Measurements from ENCODE around the gene NRF1.
"Not testable (repeated sequence)": the region's sequence is repeated elsewhere in the genome, so short reads cannot be mapped to it uniquely, and the experiment has no call there.

The NRF1 gene

DNA sequence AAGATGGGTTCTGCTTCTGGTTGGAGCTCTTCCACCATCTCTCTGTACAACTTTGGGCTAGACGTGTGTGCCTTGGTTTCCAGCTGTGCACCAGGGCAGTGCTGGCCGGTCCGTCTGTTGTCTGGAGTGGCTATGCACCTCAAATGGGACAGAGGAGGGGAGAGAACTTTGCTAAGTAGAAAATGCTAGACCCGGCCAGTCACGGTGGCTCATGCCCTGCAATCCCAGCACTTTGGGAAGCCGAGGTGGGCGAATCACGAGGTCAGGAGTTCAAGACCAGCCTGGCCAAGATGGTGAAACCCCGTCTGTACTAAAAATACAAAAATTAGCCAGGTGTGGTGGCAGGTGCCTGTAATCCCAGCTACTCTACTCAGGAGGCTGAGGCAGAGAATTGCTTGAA is 182.9 kb downstream of the NRF1 start:
- H3K4me3 Mint-ChIP-seq, H3K27ac Mint-ChIP-seq, H3K36me3 Mint-ChIP-seq, H3K4me1 Mint-ChIP-seq, H3K9me3 Mint-ChIP-seq, H3K27me3 Mint-ChIP-seq: not testable (repeated sequence)

GRCh38 chr7:129796186-129796775 is 184.8 kb downstream of the NRF1 start:
- Mint-ChIP-seq H3K4me3 (no peak overlapping the region), H3K4me1 (no peaks in the 10 kb centered on the region), H3K27ac (no peak overlapping the region), H3K9me3 (no peaks in the 10 kb centered on the region), H3K27me3 (peaks cover 2% of the 10 kb centered on the region), H3K36me3 (no peaks in the 10 kb centered on the region)

- H3K4me3 Mint-ChIP-seq = no peak overlapping the region
- H3K9me3 Mint-ChIP-seq = no peaks in the 10 kb centered on the region
- H3K27me3 Mint-ChIP-seq = peaks cover 2% of the 10 kb centered on the region
- H3K36me3 Mint-ChIP-seq = no peaks in the 10 kb centered on the region
- H3K4me1 Mint-ChIP-seq = no peaks in the 10 kb centered on the region
- H3K27ac Mint-ChIP-seq = no peak overlapping the region
These were observed 185.8 kb downstream of the NRF1 start for GRCh38 chr7:129797214-129797789.

DNA sequence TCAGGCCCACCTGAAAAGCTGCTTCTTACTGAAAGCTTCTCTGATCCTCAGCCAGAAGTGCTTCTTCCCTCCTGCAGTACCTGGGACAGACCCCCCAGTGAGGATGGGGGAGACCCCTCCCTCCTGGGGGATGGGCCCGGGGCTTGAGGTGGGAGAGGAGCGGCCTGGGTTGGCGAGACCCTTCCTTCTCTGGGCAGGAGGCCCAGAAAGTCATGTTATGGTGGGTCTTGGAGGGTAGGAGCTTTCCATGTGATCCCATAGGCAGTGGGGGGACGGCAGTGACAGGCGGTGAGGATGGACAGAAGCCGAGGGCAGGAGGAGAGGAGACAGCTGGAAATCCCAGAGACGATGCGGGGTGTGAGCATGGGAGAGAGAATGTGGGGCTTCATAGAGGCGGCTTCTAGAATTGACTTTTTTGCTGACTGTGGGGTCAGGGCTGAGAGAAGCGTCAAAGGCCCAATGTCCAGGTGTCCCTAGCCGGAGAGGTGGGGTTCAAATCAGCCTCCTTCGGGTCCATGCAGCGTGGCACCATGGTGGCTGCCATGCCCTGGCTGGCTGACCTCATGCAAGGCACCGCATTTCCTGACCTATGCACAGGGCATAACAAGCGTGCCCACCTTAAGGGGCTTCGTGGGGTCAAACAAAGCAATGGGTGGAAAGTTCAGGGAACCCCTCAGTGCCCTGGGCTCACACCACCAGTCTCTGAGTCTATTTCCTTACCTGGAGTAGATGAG is 187.3 kb downstream of the NRF1 start:
- Mint-ChIP-seq H3K27ac (no peak overlapping the region), H3K27me3 (peaks cover 2% of the 10 kb centered on the region), H3K4me3 (no peak overlapping the region), H3K9me3 (no peaks in the 10 kb centered on the region), H3K36me3 (no peaks in the 10 kb centered on the region), H3K4me1 (no peaks in the 10 kb centered on the region)

DNA sequence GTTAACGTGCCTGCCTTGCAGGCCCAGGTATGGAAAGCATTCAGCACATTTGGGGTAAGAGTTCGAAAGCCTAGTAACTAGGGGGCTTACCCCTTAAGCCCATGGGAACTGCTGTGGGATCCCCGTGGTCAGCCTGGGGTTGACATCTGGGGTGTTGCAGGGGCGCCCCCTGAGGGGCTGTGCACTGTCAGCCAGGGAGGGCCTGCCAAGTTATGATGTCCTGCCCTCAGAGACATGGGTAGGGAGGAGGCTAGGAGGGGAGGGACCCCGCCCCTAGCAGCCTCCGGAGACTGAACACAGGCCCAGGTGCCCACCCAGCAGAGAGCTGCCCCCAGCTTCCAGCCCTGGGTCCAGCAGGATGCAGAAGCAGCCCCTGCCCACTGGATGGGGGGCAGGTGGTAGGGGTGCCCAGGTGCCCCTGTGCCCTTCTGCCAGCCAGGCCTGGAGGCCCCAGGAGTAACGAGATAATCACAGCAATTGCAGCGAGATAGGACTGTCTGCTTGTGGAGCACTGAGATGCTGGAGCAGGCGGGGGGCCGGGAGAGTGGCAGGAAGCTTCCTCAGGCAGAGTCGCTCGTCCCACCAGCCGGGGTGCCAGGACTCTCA is 187.9 kb downstream of the NRF1 start:
- no peak overlapping the region for H3K27ac Mint-ChIP-seq
- no peak overlapping the region for H3K4me3 Mint-ChIP-seq
- no peaks in the 10 kb centered on the region for H3K4me1 Mint-ChIP-seq
- H3K36me3 Mint-ChIP-seq = no peaks in the 10 kb centered on the region
- no peaks in the 10 kb centered on the region for H3K9me3 Mint-ChIP-seq
- peaks cover under 1% of the 10 kb centered on the region for H3K27me3 Mint-ChIP-seq

DNA sequence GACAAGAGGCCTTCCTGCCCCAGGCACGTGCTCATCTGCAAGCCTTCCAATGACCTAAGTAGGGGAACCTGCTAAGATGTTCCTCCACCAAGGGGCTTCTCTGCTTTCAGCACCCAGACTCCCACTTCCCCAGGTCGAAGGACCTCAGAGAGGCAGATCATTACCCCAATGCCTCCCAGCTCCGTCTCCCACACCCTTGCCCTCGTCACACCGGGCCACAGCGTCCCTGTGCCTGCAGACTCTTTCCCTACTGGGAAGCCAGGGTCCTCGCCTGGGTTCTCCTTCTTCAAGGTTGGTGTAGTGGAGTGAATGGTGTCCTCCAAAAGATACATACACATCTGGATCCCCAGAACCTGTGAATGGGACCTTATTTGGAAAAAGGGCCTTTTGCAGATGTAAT is 189.4 kb downstream of the NRF1 start:
- no peak overlapping the region for H3K4me3 Mint-ChIP-seq
- H3K36me3 Mint-ChIP-seq = no peaks in the 10 kb centered on the region
- H3K27ac Mint-ChIP-seq = no peak overlapping the region
- no peaks in the 10 kb centered on the region for H3K27me3 Mint-ChIP-seq
- H3K9me3 Mint-ChIP-seq = no peaks in the 10 kb centered on the region
- H3K4me1 Mint-ChIP-seq = no peaks in the 10 kb centered on the region

DNA sequence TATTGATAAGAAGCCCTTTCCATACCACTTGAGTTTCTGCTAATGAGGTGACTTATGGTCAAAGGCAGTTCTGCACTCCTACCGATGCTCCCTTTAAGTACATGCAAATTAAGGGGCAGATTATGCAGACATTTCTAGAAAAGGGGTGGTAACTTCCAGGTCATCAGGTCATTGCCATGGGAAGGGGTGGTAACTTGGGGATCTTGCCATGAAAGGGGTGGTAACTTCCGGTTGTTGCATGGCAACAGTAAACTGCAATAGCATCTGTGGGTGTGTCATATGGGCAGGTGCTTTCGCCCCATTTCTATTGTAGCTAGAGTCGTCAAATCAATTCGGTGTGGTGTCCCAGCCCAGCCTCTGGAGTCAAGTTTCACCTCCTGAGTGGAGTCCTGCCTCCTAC is 190.4 kb downstream of the NRF1 start:
- no peaks in the 10 kb centered on the region for H3K9me3 Mint-ChIP-seq
- H3K4me1 Mint-ChIP-seq = no peaks in the 10 kb centered on the region
- H3K4me3 Mint-ChIP-seq = no peak overlapping the region
- H3K27me3 Mint-ChIP-seq = no peaks in the 10 kb centered on the region
- no peak overlapping the region for H3K27ac Mint-ChIP-seq
- H3K36me3 Mint-ChIP-seq = no peaks in the 10 kb centered on the region

GRCh38 chr7:129803546-129804081 is 192.1 kb downstream of the NRF1 start:
- no peaks in the 10 kb centered on the region for H3K9me3 Mint-ChIP-seq
- H3K4me1 Mint-ChIP-seq = no peaks in the 10 kb centered on the region
- no peaks in the 10 kb centered on the region for H3K27me3 Mint-ChIP-seq
- H3K4me3 Mint-ChIP-seq = no peak overlapping the region
- H3K27ac Mint-ChIP-seq = no peak overlapping the region
- no peaks in the 10 kb centered on the region for H3K36me3 Mint-ChIP-seq

- no peaks in the 10 kb centered on the region for H3K4me1 Mint-ChIP-seq
- no peaks in the 10 kb centered on the region for H3K36me3 Mint-ChIP-seq
- no peak overlapping the region for H3K27ac Mint-ChIP-seq
These were observed 192.8 kb downstream of the NRF1 start for GRCh38 chr7:129804111-129804889.

DNA sequence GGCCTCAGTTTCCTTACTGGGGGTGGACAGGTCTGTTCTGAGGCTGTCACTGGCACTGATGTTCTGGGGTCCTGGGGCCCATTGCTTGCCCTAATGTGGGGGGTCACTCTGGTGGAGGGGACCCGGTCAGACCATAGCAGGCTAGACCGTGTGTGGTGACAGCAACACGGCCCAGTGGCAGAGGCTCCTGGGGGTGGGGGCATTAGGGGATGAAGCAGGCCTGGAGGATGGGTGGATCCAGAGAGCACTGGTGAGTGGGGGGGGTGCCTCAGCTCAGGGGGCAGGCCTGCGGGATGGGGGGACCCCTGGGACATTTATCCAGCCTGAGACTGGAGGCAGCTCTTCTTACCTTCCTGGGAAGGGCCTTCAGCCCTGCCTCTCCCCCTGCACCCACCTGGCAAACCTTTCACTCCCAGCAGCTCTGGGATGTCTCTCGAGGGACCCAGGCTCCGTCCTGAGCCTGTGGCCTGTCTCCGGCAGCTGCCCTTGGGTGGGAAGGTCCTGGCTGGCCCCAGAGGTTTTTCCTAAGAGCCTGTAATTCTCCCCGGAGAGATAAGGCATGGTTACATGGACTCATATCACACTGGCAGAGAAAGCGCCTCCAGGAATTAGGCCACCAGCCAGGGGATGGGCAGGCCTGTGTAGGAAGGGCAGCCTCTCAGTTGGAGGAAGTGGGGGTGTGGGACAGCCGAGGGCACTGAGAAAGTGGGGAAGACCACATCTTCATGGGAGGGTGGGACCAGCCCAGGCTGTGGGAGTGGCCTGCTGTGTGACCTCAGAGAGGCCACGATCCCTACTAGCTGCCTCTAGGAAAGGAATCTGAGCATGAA is 193.6 kb downstream of the NRF1 start:
- H3K36me3 Mint-ChIP-seq = no peaks in the 10 kb centered on the region
- H3K4me3 Mint-ChIP-seq = no peak overlapping the region
- no peak overlapping the region for H3K27ac Mint-ChIP-seq
- no peaks in the 10 kb centered on the region for H3K4me1 Mint-ChIP-seq
- H3K9me3 Mint-ChIP-seq = no peaks in the 10 kb centered on the region
- no peaks in the 10 kb centered on the region for H3K27me3 Mint-ChIP-seq

More at GRCh38 chr7:129804111-129804889, 192.8 kb downstream of the NRF1 start:
- Mint-ChIP-seq H3K27me3 (no peaks in the 10 kb centered on the region), H3K4me3 (no peak overlapping the region), H3K9me3 (no peaks in the 10 kb centered on the region)

All from activated naive CD4-positive, alpha-beta T cell treated with anti-CD3 and anti-CD28 coated beads, Interleukin-2, amount 50 U/mL, for 24 hours (primary cell).